ENCODE measurements around the gene VAMP5.
A peak's percentile ranks its signal among the peaks of the same experiment; 100 is the strongest.
"Not testable (repeated sequence)": the region's sequence is repeated elsewhere in the genome, so short reads cannot be mapped to it uniquely, and the experiment has no call there.

VAMP5 gene

GRCh38 chr2:85584857-85585780 is 888 bp downstream of the VAMP5 start:
- DNase-seq (ENCODE audit: low spot score) = peak; percentile 85

- no peak for DNase-seq (ENCODE audit: low spot score)
Measured at GRCh38 chr2:85585781-85586105, 1.5 kb downstream of the VAMP5 start.

- no peak for DNase-seq (ENCODE audit: low spot score)
Measured at GRCh38 chr2:85588236-85588635, 4.0 kb downstream of the VAMP5 start.

GRCh38 chr2:85588645-85589044 is 4.4 kb downstream of the VAMP5 start:
- DNase-seq (ENCODE audit: low spot score) = no peak

- DNase-seq (ENCODE audit: low spot score) = no peak
Measured at GRCh38 chr2:85589181-85589580, 5.0 kb downstream of the VAMP5 start.

GRCh38 chr2:85589982-85590791 is 6.0 kb downstream of the VAMP5 start:
- no peak for DNase-seq (ENCODE audit: low spot score)

- no peak for DNase-seq (ENCODE audit: low spot score)
Measured at GRCh38 chr2:85590950-85591349, 6.7 kb downstream of the VAMP5 start.

- no peak for DNase-seq (ENCODE audit: low spot score)
Measured at GRCh38 chr2:85591563-85591962, 7.3 kb downstream of the VAMP5 start.

- DNase-seq (ENCODE audit: low spot score) = not testable (repeated sequence)
Measured at GRCh38 chr2:85592299-85592698, 8.1 kb downstream of the VAMP5 start.

GRCh38 chr2:85593023-85593422 is 8.8 kb downstream of the VAMP5 start:
- no peak for DNase-seq (ENCODE audit: low spot score)

GRCh38 chr2:85594715-85595300 is 10.6 kb downstream of the VAMP5 start:
- DNase-seq (ENCODE audit: low spot score) = no peak

- DNase-seq (ENCODE audit: low spot score) = peak; percentile 98
Measured at GRCh38 chr2:85595301-85596025, 11.2 kb downstream of the VAMP5 start, which contains the start of gene RNF181. RNF181 (plus strand) TSS chr2:85595745; CDS start chr2:85595764, 19 bp downstream.

- no peak for DNase-seq (ENCODE audit: low spot score)
Measured at GRCh38 chr2:85596026-85596333, 11.7 kb downstream of the VAMP5 start.

GRCh38 chr2:85596486-85597143 is 12.4 kb downstream of the VAMP5 start:
- DNase-seq (ENCODE audit: low spot score) = no peak

- DNase-seq (ENCODE audit: low spot score) = no peak
Measured at GRCh38 chr2:85597241-85597640, 13.0 kb downstream of the VAMP5 start.

GRCh38 chr2:85598594-85599340 is 14.5 kb downstream of the VAMP5 start:
- no peak for DNase-seq (ENCODE audit: low spot score)

- no peak for DNase-seq (ENCODE audit: low spot score)
Measured at GRCh38 chr2:85599468-85600234, 15.4 kb downstream of the VAMP5 start.

GRCh38 chr2:85600235-85600575 is 16.0 kb downstream of the VAMP5 start:
- DNase-seq (ENCODE audit: low spot score) = no peak

- no peak for DNase-seq (ENCODE audit: low spot score)
Measured at GRCh38 chr2:85600951-85601770, 16.9 kb downstream of the VAMP5 start.
